ENCODE results near the gene FGGY.

The FGGY gene

GRCh38 chr1:59805554-59805953, 508.7 kb downstream of the FGGY start:
- DNase-seq, result no peak

Measured in NCI-H2029 (cell line).